Left kidney (tissue), 8 donors: ENCODE measurements around the gene NDST3. TPM values are rescaled to one million over a fixed set of nuclear protein-coding genes. Genes with fewer than 3 reads are reported as not detected.
A peak's percentile ranks its signal among the peaks of the same experiment; 100 is the strongest.

Experiments used
- DNase-seq: peaks from one replicate; pipeline ENCODE4 v3.0.0-alpha.2; 2013
- long read RNA-seq, 8 donors: transcript quantifications; one replicate each; lab custom pipeline, GENCODE V29; 2026
- polyA plus RNA-seq: library from polyadenylated mRNA; unstranded; fragments of 120-200 nt; gene quantifications from one replicate; pipeline ENCODE4 v1.2.1, GENCODE V29; 2013; ENCODE audit not compliant: insufficient read length

Gene NDST3
- polyA plus RNA-seq = 4.5 TPM
- long read RNA-seq, donor 1, partial matches to known transcripts = 0 of 1 reads
- long read RNA-seq, donor 1, other reads (novel, unspliced or antisense) = 0 of 1 reads
- long read RNA-seq, donor 2 = 0 reads
- long read RNA-seq, donor 3 = 0 reads
- long read RNA-seq, donor 4 = 0 reads
- long read RNA-seq, donor 5 = 0 reads
- long read RNA-seq, donor 6, partial matches to known transcripts = 0 of 1 reads
- long read RNA-seq, donor 6, other reads (novel, unspliced or antisense) = 0 of 1 reads
- long read RNA-seq, donor 7, partial matches to known transcripts = 0 of 1 reads
- long read RNA-seq, donor 7, other reads (novel, unspliced or antisense) = 0 of 1 reads
- long read RNA-seq, donor 8 = 0 reads

- DNase-seq = peak; percentile 74
These were observed at the start of gene NDST3 for GRCh38 chr4:118034053-118034785. Gene NDST3 (plus strand): TSS chr4:118034486. CDS start chr4:118053911, 19,425 bp downstream.

GRCh38 chr4:117986321-117986720, 48.0 kb upstream of the NDST3 start:
- no peak for DNase-seq

GRCh38 chr4:117987464-117987863, 46.8 kb upstream of the NDST3 start:
- DNase-seq = no peak

- DNase-seq = no peak
These were observed 37.4 kb upstream of the NDST3 start for GRCh38 chr4:117996891-117997290.

GRCh38 chr4:118004088-118004487, 30.2 kb upstream of the NDST3 start:
- DNase-seq = no peak

GRCh38 chr4:118005883-118006282, 28.4 kb upstream of the NDST3 start:
- DNase-seq = no peak

GRCh38 chr4:118012142-118012541, 22.1 kb upstream of the NDST3 start:
- no peak for DNase-seq

- no peak for DNase-seq
These were observed 19.5 kb upstream of the NDST3 start for GRCh38 chr4:118014831-118015230.

- DNase-seq = no peak
These were observed 15.7 kb upstream of the NDST3 start for GRCh38 chr4:118018381-118019145.

- DNase-seq = no peak
These were observed 7.5 kb upstream of the NDST3 start for GRCh38 chr4:118026806-118027205.

GRCh38 chr4:118029224-118029623, 5.1 kb upstream of the NDST3 start:
- DNase-seq = no peak

GRCh38 chr4:118032691-118033090, 1.6 kb upstream of the NDST3 start:
- no peak for DNase-seq

- DNase-seq = peak; percentile 50
These were observed 886 bp upstream of the NDST3 start for GRCh38 chr4:118033148-118034052.

GRCh38 chr4:118035309-118035708, 1.0 kb downstream of the NDST3 start:
- DNase-seq = no peak

GRCh38 chr4:118036336-118036735, 2.0 kb downstream of the NDST3 start:
- DNase-seq = no peak

- DNase-seq = no peak
These were observed 3.7 kb downstream of the NDST3 start for GRCh38 chr4:118037955-118038354.

- DNase-seq = no peak
These were observed 12.0 kb downstream of the NDST3 start for GRCh38 chr4:118046323-118046722.

- no peak for DNase-seq
These were observed 12.8 kb downstream of the NDST3 start for GRCh38 chr4:118047043-118047442.

- no peak for DNase-seq
These were observed 24.7 kb downstream of the NDST3 start for GRCh38 chr4:118058955-118059354.

GRCh38 chr4:118059397-118059796, 25.1 kb downstream of the NDST3 start:
- DNase-seq = no peak

- no peak for DNase-seq
These were observed 42.9 kb downstream of the NDST3 start for GRCh38 chr4:118076958-118077766.
